Fibroblast of mammary gland (primary cell): Measurements from ENCODE around the gene SLC2A4RG.

ENCODE experiments used
- DNase-seq: peaks from one replicate; pipeline ENCODE4 v3.0.0-alpha.2; 2010; ENCODE audit warnings: low read depth
- H3K4me3 ChIP-seq: 2 replicates; pipeline ENCODE4 v1.5.1; 2011; ENCODE audit warnings: low read depth, mild to moderate bottlenecking, low read length, moderate library complexity; ENCODE audit not compliant: control insufficient read depth
- CTCF ChIP-seq: conservative IDR thresholded peaks from 2 replicates; pipeline ENCODE4 v1.5.1; 2011; ENCODE audit warnings: low read depth, low read length, inconsistent platforms; ENCODE audit not compliant: control insufficient read depth, insufficient read depth

Gene SLC2A4RG

DNA sequence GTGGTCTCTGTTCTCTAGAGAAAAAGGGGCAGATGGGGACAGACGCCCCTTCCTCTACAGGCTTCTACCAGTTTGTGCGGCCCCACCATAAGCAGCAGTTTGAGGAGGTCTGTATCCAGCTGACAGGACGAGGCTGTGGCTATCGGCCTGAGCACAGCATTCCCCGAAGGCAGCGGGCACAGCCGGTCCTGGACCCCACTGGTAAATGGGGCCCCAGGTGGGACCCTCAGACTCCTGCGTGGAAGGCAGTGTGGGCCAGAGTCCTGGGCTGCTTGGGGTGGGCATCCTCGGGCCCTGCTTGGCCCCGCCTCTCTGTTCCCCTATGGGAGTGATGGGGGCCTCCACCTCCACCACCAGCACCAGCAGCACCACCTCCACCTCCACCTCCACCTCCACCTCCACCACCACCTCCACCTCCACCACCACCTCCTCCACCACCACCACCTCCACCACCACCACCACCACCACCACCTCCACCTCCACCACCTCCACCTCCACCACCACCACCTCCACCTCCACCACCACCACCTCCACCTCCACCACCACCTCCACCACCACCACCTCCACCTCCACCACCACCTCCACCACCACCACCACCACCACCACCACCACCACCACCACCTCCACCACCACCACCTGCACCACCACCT lies 46.4 kb upstream of the SLC2A4RG start:
- TF ChIP-seq CTCF: no peak
- DNase-seq: no peak
- no peak overlapping the region for H3K4me3 ChIP-seq

GRCh38 chr20:63693733-63694583 lies 45.6 kb upstream of the SLC2A4RG start:
- H3K4me3 ChIP-seq: no peak overlapping the region
- DNase-seq: no peak
- TF ChIP-seq CTCF: no peak

DNA sequence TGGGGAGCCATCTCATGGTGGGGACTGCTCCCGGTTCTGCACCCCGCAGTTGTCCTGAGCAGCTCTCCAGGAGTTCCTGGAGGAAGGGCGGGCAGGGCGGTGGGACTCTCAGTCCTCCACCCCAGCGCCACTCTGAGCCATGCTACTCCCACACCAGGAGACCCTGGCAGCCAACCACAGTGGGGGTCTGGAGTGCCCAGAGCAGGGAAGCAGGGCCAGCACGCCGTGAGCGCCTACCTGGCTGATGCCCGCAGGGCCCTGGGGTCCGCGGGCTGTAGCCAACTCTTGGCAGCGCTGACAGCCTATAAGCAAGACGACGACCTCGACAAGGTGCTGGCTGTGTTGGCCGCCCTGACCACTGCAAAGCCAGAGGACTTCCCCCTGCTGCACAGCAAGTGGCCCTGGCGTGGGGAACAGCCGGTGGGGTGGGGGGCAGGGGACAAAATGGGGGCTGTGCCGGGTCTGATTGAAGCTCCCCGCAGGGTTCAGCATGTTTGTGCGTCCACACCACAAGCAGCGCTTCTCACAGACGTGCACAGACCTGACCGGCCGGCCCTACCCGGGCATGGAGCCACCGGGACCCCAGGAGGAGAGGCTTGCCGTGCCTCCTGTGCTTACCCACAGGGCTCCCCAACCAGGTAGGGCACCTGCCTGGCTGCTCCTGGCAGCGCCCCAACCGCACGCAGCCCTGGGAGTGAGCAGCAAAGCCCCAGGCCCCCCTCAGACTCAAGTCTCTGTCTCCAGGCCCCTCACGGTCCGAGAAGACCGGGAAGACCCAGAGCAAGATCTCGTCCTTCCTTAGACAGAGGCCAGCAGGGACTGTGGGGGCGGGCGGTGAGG lies 44.8 kb upstream of the SLC2A4RG start:
- no peak for TF ChIP-seq CTCF
- no peak for DNase-seq
- no peak overlapping the region for H3K4me3 ChIP-seq

GRCh38 chr20:63695424-63696305 lies 43.9 kb upstream of the SLC2A4RG start:
- TF ChIP-seq CTCF: no peak
- H3K4me3 ChIP-seq: no peak overlapping the region
- DNase-seq: no peak

DNA sequence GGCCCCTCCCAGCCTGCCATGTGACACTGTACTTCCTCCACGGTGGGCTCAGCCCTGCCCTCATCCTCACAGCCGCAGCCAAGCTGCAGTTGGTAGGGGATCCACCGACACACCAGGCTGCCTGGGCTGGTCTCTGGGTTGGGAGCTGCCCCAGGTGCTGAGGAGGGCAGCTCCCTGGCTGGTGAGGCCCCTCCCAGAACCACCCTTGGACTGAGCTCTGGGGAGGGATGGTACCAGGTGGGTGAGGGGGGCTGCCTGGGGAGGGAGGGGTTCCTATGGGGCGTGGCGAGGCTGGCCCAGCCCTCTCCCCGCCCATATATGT lies 43.3 kb upstream of the SLC2A4RG start:
- DNase-seq: no peak
- H3K4me3 ChIP-seq: peak overlapping the region; percentile 39
- TF ChIP-seq CTCF: no peak
